Dendritic cell treated with granulocyte-macrophage colony-stimulating factor and Interleukin-4, amounts not matched to agents 40 ng/mL and 50 ng/mL, for 4 days (primary cell): ENCODE results near the gene OLFM4.
"Not testable (repeated sequence)": the region's sequence is repeated elsewhere in the genome, so short reads cannot be mapped to it uniquely, and the experiment has no call there.

Experiments used
- H3K27ac Mint-ChIP-seq: one replicate; pipeline ENCODE4 v1.8.0; 2022; ENCODE audit warnings: mild to moderate bottlenecking, mixed read lengths
- H3K27me3 Mint-ChIP-seq: one replicate; pipeline ENCODE4 v1.8.0; 2022; ENCODE audit warnings: mild to moderate bottlenecking, mixed read lengths
- H3K36me3 Mint-ChIP-seq: one replicate; pipeline ENCODE4 v1.8.0; 2022; ENCODE audit warnings: low read depth, mixed read lengths
- H3K4me1 Mint-ChIP-seq: one replicate; pipeline ENCODE4 v1.8.0; 2022; ENCODE audit warnings: low read depth, mixed read lengths
- H3K4me3 Mint-ChIP-seq: one replicate; pipeline ENCODE4 v1.8.0; 2022; ENCODE audit warnings: mild to moderate bottlenecking, moderate library complexity, mixed read lengths
- H3K9me3 Mint-ChIP-seq: one replicate; pipeline ENCODE4 v1.8.0; 2022; ENCODE audit warnings: mixed read lengths
- intact Hi-C: fragments of 100-400 bp; cut with micrococcal nuclease; formaldehyde crosslinking; loops from one replicate; pipeline ENCODE4 v1.15.0; 2022

OLFM4 gene

DNA sequence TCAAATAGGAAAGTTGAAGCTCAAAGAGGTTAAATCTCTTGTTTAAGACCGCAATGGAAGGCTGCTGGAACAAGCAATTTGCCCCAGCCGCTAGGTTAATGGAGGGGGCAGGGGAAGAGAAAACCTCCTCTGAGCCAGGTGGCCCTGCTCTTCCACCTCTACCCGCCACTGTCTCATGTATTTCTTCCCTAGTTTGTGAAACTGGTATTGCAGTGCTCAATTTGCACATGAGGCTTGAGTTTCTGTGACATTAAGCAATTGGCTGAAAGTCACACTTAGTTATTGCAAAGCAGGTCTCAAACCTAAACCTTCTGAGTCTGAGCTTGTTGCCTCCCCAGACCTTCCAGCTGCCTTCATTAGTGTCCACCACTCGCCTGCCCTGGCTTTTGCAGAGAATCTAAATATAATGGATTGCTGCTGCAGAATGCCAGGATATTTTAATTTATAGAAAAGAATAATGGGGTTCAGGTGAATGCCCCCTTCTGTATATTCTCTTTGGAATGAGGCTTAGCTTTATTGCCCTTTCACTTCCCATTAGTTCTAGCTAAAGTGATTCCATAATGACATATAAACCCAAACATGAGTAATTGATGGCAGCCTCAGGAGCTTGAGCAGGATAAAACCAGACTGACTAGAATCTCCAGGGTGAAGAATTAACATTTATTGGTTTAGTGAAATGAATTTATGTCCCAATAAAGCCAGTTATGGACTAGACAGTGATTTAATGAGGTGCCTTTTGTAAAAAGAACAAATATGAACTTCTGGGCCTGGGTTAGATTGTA, 27.0 kb upstream of the OLFM4 start:
- Mint-ChIP-seq H3K36me3 (no peaks in the 10 kb centered on the region), H3K27me3 (no peaks in the 10 kb centered on the region), H3K4me1 (no peaks in the 10 kb centered on the region), H3K27ac (no peak overlapping the region), H3K9me3 (no peaks in the 10 kb centered on the region), H3K4me3 (no peak overlapping the region)
- intact Hi-C loops, result no loop called here

DNA sequence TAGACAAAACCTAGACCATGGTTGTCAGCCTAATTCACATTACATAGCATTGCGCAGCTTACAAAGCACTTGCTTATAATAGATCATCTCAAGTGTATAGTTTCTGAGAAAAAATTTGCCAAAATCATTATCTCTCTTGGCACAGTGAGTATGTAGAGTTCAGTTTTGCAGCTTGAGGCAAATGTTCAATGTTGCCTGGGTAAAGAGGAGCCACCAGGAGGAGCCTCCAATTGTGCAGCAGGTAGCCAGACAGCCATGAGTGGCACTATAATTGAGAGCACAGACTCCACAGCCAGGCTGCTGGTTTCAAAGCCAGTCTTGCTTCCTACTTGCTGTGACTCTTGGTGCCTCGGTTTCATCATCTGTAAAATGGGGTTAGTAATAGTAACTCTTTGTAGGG, 24.0 kb upstream of the OLFM4 start:
- Mint-ChIP-seq H3K36me3 (no peaks in the 10 kb centered on the region), H3K9me3 (no peaks in the 10 kb centered on the region), H3K4me3 (no peak overlapping the region), H3K27me3 (no peaks in the 10 kb centered on the region), H3K27ac (no peak overlapping the region), H3K4me1 (no peaks in the 10 kb centered on the region)
- intact Hi-C loops, result no loop called here

- no peak overlapping the region for H3K27ac Mint-ChIP-seq
- intact Hi-C loops, result no loop called here
Observed at GRCh38 chr13:53005626-53006025, 23.0 kb upstream of the OLFM4 start.

GRCh38 chr13:53007872-53008271, 20.7 kb upstream of the OLFM4 start:
- intact Hi-C loops, result no loop called here
- H3K4me3 Mint-ChIP-seq, result no peak overlapping the region
- no peaks in the 10 kb centered on the region for H3K27me3 Mint-ChIP-seq
- no peaks in the 10 kb centered on the region for H3K4me1 Mint-ChIP-seq
- no peaks in the 10 kb centered on the region for H3K36me3 Mint-ChIP-seq
- H3K27ac Mint-ChIP-seq, result no peak overlapping the region
- no peaks in the 10 kb centered on the region for H3K9me3 Mint-ChIP-seq

More at GRCh38 chr13:53005626-53006025, 23.0 kb upstream of the OLFM4 start:
- H3K4me3 Mint-ChIP-seq, result no peak overlapping the region
- H3K27me3 Mint-ChIP-seq, result no peaks in the 10 kb centered on the region
- no peaks in the 10 kb centered on the region for H3K4me1 Mint-ChIP-seq
- no peaks in the 10 kb centered on the region for H3K9me3 Mint-ChIP-seq
- no peaks in the 10 kb centered on the region for H3K36me3 Mint-ChIP-seq

DNA sequence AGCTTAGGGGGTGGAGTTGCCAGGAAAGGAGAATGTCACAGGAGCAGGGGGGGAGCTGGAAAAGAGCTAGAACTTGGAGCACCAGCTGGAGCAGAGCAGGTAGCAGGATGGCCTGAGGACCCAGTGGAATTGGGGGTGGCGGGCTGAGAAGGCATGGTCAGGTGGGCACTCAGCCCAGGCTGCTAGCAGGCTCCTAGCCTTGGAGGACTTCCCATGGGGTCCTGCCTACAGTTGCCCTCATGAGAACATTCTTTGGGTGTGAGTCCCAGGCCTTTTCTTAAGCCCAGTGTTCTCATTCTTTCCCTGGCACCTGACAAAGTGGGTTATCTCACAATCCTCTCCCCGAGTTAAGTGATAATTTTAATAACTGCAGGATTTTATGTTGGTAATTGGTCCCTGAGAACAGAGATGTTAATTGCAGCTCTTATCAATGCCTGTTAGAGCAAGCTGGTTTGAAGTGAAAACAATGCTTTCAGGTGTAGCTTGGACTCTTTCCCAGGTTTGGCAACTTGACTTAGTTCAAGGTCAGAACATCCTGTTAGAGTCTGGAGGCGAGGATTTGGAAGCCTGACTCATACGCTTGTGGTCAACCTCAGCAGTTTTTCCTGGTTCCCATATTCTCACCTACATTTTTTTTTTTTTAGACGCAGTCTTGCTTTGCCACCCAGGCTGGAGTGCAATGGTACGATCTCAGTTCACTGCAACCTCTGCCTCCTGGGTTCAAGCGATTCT, 18.1 kb upstream of the OLFM4 start:
- H3K4me1 Mint-ChIP-seq, result no peaks in the 10 kb centered on the region
- H3K36me3 Mint-ChIP-seq, result no peaks in the 10 kb centered on the region
- no peaks in the 10 kb centered on the region for H3K9me3 Mint-ChIP-seq
- intact Hi-C loops, result no loop called here
- H3K27me3 Mint-ChIP-seq, result no peaks in the 10 kb centered on the region
- H3K4me3 Mint-ChIP-seq, result no peak overlapping the region
- H3K27ac Mint-ChIP-seq, result no peak overlapping the region

GRCh38 chr13:53012707-53013106, 15.9 kb upstream of the OLFM4 start:
- Mint-ChIP-seq H3K4me1 (peaks cover 3% of the 10 kb centered on the region), H3K36me3 (no peaks in the 10 kb centered on the region), H3K4me3 (no peak overlapping the region), H3K27me3 (no peaks in the 10 kb centered on the region), H3K27ac (no peak overlapping the region), H3K9me3 (no peaks in the 10 kb centered on the region)
- intact Hi-C loops, result no loop called here

- H3K27me3 Mint-ChIP-seq, result no peaks in the 10 kb centered on the region
- H3K36me3 Mint-ChIP-seq, result no peaks in the 10 kb centered on the region
- H3K4me3 Mint-ChIP-seq, result no peak overlapping the region
- no peaks in the 10 kb centered on the region for H3K9me3 Mint-ChIP-seq
- intact Hi-C loops, result no loop called here
- H3K27ac Mint-ChIP-seq, result no peak overlapping the region
- H3K4me1 Mint-ChIP-seq, result peaks cover 5% of the 10 kb centered on the region
Observed at GRCh38 chr13:53013113-53013512, 15.5 kb upstream of the OLFM4 start.

GRCh38 chr13:53014018-53014417, 14.6 kb upstream of the OLFM4 start:
- intact Hi-C loops, H3K27me3 Mint-ChIP-seq, H3K4me1 Mint-ChIP-seq, H3K4me3 Mint-ChIP-seq, H3K9me3 Mint-ChIP-seq, H3K36me3 Mint-ChIP-seq, H3K27ac Mint-ChIP-seq: not testable (repeated sequence)

DNA sequence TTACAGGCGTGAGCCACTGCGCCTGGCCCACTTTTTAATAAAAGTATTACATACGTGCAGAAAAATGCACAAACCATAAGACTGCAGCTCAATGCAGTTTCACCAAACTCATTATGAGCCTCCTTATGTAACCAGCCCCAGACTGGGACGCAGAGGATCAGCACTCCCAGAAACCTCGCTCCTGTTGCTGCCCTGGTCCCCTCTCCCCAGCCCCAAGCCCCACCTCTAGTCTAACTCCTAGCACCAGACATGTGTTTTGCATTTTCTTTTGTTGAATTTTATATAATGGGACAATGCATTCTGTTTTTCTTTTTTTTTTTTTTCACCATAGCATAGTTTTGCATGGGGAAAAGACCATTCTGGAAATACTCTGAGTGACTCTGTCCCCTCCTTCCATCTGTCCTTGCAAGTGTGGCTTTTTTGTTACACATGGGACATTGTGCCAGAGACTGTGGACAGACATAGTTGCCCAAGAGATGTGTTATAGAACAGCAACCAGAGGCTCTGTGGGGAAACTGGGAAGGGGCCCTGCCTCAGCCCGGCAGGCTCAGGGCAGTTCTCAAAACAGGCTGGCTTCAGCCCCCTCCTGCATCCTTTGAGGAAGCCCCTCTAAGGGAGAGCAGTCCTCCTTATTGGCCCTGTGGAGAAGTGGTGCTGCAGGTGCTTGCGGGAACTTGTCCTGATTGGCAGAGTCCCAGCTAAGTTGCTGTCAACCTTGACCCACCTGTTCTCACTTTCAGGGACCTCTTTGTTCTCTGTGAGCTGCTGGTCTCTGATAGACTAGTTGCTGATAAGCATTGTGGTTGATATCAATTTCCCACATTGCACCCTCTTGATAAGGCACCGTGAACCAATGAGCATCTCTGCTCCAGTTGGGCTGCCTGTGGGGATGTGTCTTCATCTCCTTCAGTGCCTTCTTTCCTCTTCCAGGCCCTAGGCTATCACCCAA, 13.8 kb upstream of the OLFM4 start:
- intact Hi-C loops, result no loop called here
- Mint-ChIP-seq H3K4me1 (peaks cover 5% of the 10 kb centered on the region), H3K36me3 (no peaks in the 10 kb centered on the region), H3K4me3 (no peak overlapping the region), H3K27me3 (no peaks in the 10 kb centered on the region), H3K27ac (no peak overlapping the region), H3K9me3 (no peaks in the 10 kb centered on the region)

DNA sequence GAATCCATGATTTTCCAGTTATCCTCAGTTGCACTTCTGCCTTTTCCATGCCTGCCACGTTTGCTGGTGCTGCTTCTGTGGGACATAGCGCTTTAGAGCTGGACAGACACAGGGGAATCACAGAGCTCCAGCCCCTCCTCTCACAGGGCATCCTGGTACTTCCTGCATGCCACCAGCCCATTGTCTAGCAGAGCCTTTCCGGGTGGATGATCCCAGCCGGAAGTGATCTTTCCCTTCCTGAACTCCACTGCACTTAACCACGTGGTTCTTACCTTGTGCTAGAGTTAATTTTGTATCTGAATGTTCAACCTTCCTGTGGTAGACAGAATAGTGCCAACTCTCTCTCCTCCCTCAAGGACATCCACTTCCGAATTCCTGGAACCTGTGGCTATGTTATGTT, 12.6 kb upstream of the OLFM4 start:
- H3K36me3 Mint-ChIP-seq, result no peaks in the 10 kb centered on the region
- intact Hi-C loops, result no loop called here
- H3K4me1 Mint-ChIP-seq, result peaks cover 5% of the 10 kb centered on the region
- no peak overlapping the region for H3K4me3 Mint-ChIP-seq
- no peaks in the 10 kb centered on the region for H3K27me3 Mint-ChIP-seq
- no peak overlapping the region for H3K27ac Mint-ChIP-seq
- H3K9me3 Mint-ChIP-seq, result no peaks in the 10 kb centered on the region

- intact Hi-C loops, result no loop called here
- no peaks in the 10 kb centered on the region for H3K27me3 Mint-ChIP-seq
- H3K9me3 Mint-ChIP-seq, result no peaks in the 10 kb centered on the region
- H3K4me3 Mint-ChIP-seq, result no peak overlapping the region
- no peak overlapping the region for H3K27ac Mint-ChIP-seq
- peaks cover 5% of the 10 kb centered on the region for H3K4me1 Mint-ChIP-seq
- H3K36me3 Mint-ChIP-seq, result no peaks in the 10 kb centered on the region
Observed at GRCh38 chr13:53017433-53017970, 11.1 kb upstream of the OLFM4 start.

GRCh38 chr13:53018690-53019647, 9.6 kb upstream of the OLFM4 start:
- Mint-ChIP-seq H3K4me3 (no peak overlapping the region), H3K9me3 (no peaks in the 10 kb centered on the region), H3K27me3 (no peaks in the 10 kb centered on the region), H3K27ac (no peak overlapping the region), H3K36me3 (no peaks in the 10 kb centered on the region), H3K4me1 (peaks cover 5% of the 10 kb centered on the region)
- intact Hi-C loops, result no loop called here

DNA sequence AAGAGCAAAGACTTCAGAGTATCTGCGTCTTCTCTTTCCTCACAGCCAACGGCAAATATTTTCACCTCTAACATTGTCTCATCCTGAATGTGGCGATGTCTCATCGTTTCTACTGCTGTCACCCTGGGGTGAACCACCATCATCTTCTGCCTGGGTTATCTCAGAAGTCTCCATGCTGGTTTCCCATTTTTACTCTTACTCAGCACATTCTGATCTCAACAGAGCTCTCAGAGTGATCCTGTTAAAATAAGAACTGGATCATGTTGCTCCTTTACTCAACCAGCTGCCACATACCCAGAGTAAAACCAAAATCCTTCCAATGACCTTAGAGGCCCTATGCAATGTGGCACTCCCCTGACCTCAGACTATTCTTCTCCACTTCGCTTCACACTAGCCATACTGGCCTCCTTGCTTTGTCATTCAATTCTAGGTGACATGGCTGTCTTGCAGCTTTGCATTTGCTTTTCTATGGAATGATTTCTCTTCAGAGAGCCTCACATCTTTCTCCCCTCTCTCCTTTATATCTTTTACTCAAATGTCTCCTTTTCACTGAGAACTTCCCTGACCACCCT, 7.8 kb upstream of the OLFM4 start:
- H3K9me3 Mint-ChIP-seq, result no peaks in the 10 kb centered on the region
- no peaks in the 10 kb centered on the region for H3K36me3 Mint-ChIP-seq
- no peaks in the 10 kb centered on the region for H3K27me3 Mint-ChIP-seq
- no peak overlapping the region for H3K4me3 Mint-ChIP-seq
- H3K27ac Mint-ChIP-seq, result no peak overlapping the region
- intact Hi-C loops, result no loop called here
- peaks cover 5% of the 10 kb centered on the region for H3K4me1 Mint-ChIP-seq
